Stimulated activated CD8-positive, alpha-beta memory T cell treated with anti-CD3 and anti-CD28 coated beads, Interleukin-15, amount 100 ng/mL, for 24 hours (primary cell): ENCODE data around the gene TMCC3.
A peak's percentile ranks its signal among the peaks of the same experiment; 100 is the strongest.
"Not testable (repeated sequence)": the region's sequence is repeated elsewhere in the genome, so short reads cannot be mapped to it uniquely, and the experiment has no call there.

Experiments
- DNase-seq: peaks from one replicate; pipeline ENCODE4 v3.0.0-alpha.2; 2020; ENCODE audit warnings: low read depth

TMCC3 gene

DNA sequence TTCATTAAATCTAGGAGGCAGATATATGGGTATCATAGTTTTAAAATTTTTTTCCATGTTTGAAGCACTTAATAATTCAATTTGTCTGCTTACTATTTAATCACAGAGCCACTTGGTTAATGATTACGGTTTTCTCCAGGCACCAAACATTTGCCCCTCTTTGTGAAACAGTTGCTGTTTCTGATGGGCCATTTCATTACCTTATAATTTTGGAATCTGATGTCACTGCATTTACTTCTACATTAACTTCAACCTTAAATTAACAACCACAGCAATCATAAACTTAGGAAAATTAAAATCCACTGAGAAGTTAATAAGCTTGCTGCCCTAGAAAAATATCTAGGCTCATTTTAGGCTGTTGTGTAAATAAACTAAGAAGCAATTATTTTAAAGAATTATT is 17.0 kb downstream of the TMCC3 start:
- DNase-seq = no peak

- no peak for DNase-seq
Observed at GRCh38 chr12:94631058-94631457, 19.3 kb downstream of the TMCC3 start.

- DNase-seq = no peak
Observed at GRCh38 chr12:94628819-94629472, 21.4 kb downstream of the TMCC3 start.

DNA sequence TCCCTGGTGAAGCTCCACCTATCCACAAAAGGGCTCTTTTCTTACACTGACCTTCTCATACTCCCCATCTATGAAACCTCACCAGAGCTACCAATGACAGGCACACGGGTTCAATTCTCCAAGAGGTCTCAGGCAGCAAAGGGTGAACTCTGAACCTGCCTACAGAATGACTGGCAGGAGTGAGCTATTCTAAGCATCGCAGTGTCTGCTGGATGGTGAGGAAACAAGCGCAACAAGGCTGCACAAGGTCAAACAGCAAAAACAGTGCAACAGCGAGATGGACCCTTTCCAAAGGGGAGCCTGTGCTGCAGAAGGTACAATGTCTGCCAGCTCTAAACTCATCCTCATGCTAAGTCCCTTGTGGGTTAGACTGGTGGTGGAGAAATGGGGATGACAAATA is 22.0 kb downstream of the TMCC3 start:
- DNase-seq = no peak

GRCh38 chr12:94625531-94625930 is 24.8 kb downstream of the TMCC3 start:
- no peak for DNase-seq

- no peak for DNase-seq
Observed at GRCh38 chr12:94623161-94623920, 27.0 kb downstream of the TMCC3 start.

GRCh38 chr12:94622475-94622874 is 27.9 kb downstream of the TMCC3 start:
- DNase-seq = no peak

DNA sequence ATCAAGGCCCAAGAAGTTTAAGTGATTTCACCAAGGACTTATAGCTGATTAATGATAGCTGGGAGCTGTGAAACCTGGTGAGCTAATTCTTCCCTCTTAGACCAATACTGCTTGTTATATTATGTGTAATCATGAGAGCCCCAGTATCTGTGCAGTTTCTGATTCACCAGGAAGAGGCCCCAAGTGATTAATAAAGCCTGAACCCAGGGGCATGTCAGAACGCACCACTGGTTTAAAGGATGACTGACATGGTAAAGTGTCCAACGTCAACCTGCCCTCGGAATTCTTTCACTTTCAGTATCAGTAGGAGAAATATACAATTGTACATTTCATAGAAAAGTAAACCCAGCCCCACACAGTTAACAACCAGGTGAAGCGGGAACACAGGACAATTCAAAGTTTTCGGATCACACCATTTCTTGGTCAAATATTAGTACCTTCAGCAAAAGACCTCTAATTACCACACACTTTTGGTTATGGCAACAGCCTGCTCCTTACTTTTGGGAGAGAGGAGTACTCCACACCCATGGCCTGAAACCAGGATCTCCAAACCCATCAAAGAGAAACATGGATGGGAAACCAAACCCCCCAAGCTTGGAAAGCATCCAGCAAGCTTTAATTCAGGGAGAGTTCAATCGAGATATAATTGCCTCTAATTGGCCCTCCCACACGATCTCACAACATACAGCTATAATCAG is 28.5 kb downstream of the TMCC3 start:
- no peak for DNase-seq

DNA sequence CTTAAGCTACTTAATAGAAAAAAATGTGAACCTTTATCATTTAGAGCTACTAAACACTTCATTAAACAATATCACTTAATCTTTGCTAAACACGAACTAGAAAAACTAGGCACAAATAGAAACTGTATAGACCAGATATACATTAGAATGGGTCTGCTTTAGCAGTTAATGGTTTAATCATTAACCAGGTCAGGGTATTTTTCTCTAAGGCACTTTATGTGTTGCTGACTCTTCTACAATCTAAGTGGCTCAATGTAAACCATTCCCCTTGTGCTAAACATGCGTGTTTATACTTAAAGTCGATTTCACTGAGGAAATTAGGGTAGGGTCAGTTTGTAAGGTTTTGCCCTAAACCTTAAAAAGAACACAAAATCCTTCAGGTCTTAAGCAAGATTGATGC is 29.7 kb downstream of the TMCC3 start:
- no peak for DNase-seq

DNA sequence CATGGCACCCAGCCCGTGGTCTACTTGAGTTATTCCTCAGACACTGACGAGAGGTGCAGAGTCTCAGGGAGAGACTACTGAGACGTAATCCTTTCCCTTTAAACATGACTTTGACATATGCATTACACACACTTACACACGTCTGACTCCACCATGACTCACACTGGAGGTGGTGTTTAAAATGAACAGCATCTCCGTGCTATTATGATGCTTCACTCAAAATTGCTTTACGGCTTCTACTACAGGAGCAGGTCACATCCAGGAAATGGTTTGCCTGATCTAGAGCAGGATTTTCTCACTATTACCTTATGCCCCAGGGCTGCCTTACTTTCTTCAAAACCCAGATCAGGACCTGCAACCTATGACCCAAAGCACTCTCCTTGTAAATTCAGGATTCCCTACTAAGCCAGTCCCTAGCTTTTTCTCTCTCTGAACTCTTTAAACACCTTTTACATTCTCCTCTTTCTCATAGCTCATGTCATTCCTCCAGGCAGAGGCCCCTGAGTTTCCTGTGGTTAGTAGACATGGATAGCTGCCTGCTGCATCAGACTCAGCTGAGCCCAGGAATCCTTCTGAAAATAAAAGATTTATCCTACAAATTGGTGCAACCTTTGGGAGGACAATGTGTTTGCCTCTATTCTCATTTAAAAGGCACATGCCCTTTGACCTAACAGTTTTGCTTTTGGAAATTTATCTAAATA is 31.2 kb downstream of the TMCC3 start:
- DNase-seq = no peak

DNA sequence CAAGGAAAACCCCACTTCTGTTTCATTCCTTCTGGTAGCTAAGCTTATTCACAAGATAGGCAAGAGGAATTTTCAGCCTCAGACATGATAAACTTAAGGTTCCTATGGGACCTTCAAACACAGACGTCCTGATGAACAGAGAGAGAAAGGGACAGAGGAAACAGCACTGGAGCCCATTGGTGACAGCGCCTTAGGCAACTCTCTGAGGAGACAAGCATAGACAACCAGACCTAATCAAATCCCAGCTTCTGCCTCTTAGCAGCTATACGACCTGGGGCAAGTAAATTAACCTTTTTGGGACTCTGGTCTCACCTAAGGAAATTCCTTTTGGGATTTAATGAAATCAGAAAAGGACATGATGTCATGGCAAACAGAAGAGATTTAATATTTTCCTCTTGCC is 33.3 kb downstream of the TMCC3 start:
- no peak for DNase-seq

DNA sequence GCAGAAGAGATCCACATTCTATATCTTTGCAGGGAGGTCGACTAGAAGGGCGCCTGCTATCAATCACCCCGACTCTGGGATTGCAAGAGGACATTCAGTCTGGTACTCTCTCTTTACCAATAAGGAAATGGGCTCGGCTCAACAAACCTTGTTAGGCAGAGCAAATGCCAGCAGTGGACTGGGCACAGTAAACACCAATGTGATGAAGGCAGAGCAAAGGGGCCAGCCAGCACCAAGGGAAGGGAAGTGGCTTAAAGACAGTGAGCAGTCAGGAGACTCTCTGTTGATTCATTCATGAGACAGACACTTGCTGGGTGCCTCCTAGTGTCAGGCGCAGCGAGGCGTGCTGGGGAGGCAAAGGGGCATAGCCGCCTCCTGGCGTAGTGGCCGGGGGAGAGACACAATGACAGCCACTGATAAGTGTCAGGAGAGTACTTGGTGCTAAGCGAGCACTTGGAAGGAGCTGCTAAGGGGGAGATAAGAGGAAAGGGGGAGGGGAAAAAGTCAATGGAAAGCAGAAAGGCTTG is 34.1 kb downstream of the TMCC3 start:
- DNase-seq = no peak

DNA sequence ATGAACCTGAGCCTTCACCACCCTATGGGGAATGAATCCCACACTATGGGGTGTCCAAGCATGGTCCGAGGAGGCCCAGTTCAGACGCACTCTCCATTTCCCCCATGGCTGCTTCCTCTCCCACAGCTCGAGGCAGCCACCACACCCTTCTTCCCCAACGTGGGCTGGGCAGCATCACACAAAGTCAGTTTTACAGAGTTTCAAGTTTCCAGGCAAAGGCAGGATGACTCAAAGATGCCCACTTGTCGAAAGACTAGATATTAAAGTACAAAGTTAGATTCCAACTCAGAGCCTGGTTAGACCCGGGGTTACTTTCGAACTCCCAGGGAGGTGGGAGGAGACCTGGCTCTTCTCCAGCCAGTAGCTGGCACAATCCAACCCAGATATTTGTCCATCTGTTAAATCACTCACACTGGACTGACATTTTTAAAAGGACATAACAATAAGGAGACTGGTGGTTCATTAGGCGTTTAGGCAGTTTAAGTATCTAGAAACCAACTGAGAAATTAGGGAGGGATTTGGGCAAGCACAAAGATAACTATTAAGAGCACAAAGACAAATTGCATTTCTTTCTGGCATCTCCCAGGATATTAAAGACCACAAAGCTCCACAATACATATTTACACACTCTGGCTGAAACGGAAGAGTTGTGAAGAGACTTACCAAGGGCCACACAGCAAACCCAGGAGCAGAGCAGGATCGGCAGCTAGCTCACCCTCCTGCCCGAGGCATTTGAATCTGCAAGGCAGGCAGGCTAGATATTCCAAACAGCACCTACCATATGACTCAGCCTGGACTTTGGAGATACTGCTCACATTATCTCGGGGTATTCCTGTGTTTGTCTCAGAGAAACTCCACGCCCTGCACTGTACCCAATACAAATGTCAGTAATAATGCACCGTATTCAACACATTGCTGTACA is 34.8 kb downstream of the TMCC3 start:
- DNase-seq = no peak

DNA sequence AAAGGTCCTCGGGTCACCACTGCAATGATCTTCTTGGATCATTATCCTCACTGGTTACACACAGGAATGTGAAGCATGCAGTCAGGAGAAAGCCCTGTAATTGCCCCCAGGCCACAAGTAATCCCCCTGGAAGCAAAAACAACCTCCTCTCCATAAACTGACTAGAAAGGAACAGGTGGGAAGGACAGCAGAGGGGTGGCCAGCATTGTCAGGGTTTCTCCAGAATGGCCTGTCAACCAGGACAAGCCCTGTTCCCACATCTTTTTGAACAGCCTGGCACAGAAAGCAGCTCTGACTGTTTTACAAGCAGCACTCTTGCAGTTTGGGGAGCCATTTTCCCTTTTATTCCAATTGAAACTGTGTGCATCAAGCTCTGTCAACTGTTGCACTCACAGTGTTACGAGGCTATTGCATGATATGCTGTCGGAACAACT is 36.1 kb downstream of the TMCC3 start:
- DNase-seq = no peak

DNA sequence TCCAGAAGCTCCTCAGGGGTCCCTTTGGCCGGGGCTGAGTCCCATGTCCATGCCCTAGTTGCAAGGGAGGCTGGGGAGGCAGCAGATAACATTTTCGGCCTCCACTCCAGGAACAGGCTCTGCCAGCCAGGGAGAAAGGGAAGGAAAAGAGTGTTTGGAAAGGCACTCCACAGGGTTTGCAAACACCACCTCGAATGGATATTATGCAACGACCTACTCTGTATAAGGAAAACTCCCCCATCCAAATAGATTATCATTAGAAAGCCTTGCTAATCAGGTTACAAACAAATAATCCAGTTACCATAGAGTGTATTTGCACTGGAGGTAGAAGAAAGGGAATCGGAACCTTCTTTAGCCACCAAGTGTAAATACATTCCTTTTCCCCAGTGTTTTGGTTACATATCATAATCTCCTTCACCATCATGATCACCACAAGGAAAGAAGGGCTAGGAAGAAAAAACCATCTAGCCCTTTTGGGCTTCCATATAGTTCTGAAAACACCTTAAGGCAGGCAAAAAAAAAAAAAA is 40.4 kb downstream of the TMCC3 start:
- no peak for DNase-seq

- DNase-seq = not testable (repeated sequence)
Observed at GRCh38 chr12:94606810-94607209, 43.5 kb downstream of the TMCC3 start.

DNA sequence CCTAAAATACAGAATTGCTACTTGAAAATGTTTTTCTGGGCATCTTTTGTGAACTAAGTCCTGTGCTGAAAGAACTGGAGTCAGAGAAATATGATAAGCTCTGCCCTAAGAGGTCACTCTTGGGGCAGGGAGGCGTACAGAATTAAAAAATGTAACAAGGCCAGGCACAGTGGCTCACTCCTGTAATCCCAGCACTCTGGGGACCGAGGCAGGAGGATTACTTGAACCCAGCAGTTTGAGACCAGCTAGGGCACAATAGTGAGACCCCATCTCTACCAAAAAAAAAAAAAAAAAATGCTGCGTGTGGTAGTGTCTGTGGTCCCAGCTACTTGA is 46.0 kb downstream of the TMCC3 start:
- no peak for DNase-seq

DNA sequence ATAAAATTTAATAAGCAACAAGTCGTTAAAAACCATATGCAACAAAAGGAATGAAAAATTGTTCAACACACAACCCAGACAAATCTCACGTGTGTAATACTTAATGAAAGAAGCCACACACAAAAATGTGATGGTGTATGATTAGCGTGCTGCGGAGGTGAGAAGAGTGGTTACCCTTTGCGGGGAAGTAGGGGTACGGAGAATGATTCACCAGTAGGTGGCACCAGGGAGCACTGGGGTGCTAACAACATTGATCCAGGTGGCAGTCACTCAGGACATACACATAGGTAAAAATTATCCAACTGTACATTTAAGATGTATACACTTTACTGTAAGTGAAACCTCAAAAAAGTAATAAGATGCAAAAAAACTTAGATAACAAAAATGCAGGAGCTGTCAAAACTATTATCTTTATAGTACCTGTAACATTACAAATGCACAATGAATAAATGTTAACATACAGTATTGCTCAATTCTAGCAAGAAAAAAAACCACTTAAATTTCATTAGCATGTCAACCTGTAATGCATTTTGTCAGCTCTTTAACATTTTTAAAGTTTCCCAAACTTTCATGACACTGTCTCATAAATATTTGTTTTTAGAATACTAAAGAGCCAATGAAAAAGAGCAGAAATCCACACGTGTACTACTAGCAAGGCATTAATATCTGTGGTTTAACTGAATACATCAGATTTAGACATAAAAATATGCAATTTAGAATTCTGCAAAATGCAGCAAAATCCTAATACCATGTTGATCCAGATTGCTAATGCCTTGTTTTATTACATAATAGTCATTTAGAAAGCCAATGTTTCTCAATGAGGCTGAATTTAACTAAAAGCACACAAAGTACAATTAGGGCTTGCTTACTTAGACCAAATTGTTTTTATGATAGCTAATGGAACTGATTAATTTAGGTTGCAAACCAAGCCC is 46.7 kb downstream of the TMCC3 start:
- peak; percentile 16 for DNase-seq

GRCh38 chr12:94602024-94602423 is 48.3 kb downstream of the TMCC3 start:
- no peak for DNase-seq

DNA sequence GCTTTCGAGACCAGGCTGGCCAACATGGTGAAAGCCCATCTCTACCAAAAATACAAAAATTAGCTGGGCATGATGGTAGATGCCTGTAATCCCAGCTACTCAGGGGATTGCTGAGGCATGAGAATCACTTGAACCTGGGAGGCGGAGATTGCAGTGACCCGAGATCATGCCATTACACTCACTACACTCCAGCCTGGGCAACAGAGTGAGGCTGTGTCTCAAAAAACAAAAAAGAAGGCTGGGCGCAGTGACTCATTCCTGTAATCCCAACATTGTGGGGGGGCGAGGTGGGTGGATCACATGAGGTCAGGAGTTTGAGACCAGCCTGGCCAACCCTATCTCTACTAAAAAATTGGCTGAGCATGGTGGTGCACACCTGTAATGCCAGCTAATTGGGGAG is 49.0 kb downstream of the TMCC3 start:
- DNase-seq = not testable (repeated sequence)
